DND-41 (cell line): ENCODE results near the gene MCCC1.

Experiments used
- EZH2 ChIP-seq: IDR thresholded peaks from 3 replicates; pipeline ENCODE4 v1.6.1; 2012; ENCODE audit warnings: borderline replicate concordance, low read depth, mild to moderate bottlenecking, moderate library complexity, low read length, inconsistent platforms; ENCODE audit not compliant: severe bottlenecking
- TF ChIP-seq, protein P1 (sequence below): IDR thresholded peaks from 2 replicates; pipeline ENCODE4 v1.5.1; 2012; ENCODE audit warnings: borderline replicate concordance, low read length, moderate library complexity, mild to moderate bottlenecking; ENCODE audit not compliant: poor library complexity, severe bottlenecking; ENCODE audit errors: extremely low read depth

DNA sequence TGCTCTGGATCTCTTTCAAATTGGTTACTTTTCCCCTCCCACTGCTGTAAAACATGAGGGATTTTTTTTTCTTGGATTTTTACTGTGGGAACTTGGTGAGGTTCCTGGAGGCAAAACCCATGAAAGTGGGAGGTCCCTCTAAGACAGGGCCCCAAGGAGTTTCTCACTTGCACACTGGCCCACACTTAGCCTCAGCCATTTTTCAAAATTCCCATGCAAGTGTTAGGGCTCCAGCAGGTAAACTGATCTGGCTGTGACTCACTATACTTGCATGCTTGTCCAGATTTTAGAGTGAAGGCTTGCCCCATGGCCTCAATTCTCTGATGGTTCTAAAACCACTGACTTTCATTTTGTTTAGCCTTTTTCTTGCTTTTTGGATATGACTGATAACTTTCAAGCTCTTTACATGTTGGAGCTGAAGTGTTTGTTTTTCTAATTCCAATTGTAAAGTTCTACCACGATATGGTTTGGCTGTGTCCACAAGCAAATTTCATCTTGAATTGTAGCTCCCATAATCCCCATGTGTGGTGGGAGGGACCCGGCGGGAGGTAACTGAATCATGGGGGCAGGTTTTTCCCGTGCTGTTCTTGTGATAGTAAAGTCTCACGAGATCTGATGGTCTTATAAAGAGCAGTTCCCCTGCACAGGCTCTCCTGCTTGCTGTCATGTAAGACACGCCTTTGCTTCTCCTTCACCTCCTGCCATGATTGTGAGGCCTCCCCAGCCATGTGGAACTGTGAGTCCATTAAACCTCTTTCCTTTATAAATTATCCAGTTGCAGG lies 37.7 kb downstream of the MCCC1 start:
- TF ChIP-seq, protein P1, sequence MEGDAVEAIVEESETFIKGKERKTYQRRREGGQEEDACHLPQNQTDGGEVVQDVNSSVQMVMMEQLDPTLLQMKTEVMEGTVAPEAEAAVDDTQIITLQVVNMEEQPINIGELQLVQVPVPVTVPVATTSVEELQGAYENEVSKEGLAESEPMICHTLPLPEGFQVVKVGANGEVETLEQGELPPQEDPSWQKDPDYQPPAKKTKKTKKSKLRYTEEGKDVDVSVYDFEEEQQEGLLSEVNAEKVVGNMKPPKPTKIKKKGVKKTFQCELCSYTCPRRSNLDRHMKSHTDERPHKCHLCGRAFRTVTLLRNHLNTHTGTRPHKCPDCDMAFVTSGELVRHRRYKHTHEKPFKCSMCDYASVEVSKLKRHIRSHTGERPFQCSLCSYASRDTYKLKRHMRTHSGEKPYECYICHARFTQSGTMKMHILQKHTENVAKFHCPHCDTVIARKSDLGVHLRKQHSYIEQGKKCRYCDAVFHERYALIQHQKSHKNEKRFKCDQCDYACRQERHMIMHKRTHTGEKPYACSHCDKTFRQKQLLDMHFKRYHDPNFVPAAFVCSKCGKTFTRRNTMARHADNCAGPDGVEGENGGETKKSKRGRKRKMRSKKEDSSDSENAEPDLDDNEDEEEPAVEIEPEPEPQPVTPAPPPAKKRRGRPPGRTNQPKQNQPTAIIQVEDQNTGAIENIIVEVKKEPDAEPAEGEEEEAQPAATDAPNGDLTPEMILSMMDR = no peak
- TF ChIP-seq EZH2 = no peak
